Measurements from ENCODE around the gene RDH16.

The RDH16 gene

GRCh38 chr12:57003395-57003794 is 46.0 kb upstream of the RDH16 start:
- H3K9me3 ChIP-seq (ENCODE audit: insufficient read depth, low read depth, low read length): no peaks in the 10 kb centered on the region
- H4K12ac ChIP-seq (ENCODE audit: low read depth, low read length): no peak overlapping the region
- H3K18ac ChIP-seq (ENCODE audit: low read length): no peak overlapping the region
- H3K4me2 ChIP-seq (ENCODE audit: low read length): no peak overlapping the region
- H4K91ac ChIP-seq (ENCODE audit: low read depth, low read length): no peak overlapping the region
- no peak overlapping the region for H3K23ac ChIP-seq (ENCODE audit: low read length)
- H4K8ac ChIP-seq (ENCODE audit: low read depth, low read length): no peak overlapping the region
- H3K9ac ChIP-seq (ENCODE audit: low read length): no peak overlapping the region
- peaks cover 6% of the 10 kb centered on the region for H3K79me2 ChIP-seq (ENCODE audit: control insufficient read depth, insufficient read depth, low read length, poor library complexity)
- H3K14ac ChIP-seq (ENCODE audit: low read length): no peak overlapping the region
- peaks cover 5% of the 10 kb centered on the region for H3K79me1 ChIP-seq (ENCODE audit: low read length)
- no CpG with 5 or more reads among the region's 13 CpGs for WGBS (ENCODE audit: extremely low coverage, insufficient coverage, insufficient read length)
- H3K4me1 ChIP-seq (ENCODE audit: control insufficient read depth in 1 of 2, insufficient read depth in 2 of 2, low read length in 2 of 2): peaks cover 8 to 9% of the 10 kb centered on the region in 2 experiments
- H3K4me3 ChIP-seq (ENCODE audit: low read depth, low read length): no peak overlapping the region
- H3K36me3 ChIP-seq (ENCODE audit: control insufficient read depth in 1 of 2, insufficient read depth in 2 of 2, low read length in 2 of 2): peaks cover 29 to 37% of the 10 kb centered on the region in 2 experiments
- no peak overlapping the region for H2BK120ac ChIP-seq (ENCODE audit: insufficient read depth, low read length, poor library complexity)
- no peak overlapping the region for H3K4ac ChIP-seq (ENCODE audit: low read depth, low read length)
- H2BK5ac ChIP-seq (ENCODE audit: low read depth, low read length, poor library complexity): no peak overlapping the region
- DNase-seq: no peak
- H3K27me3 ChIP-seq (ENCODE audit: insufficient read depth, low read length): no peaks in the 10 kb centered on the region
- H2BK12ac ChIP-seq (ENCODE audit: low read length): no peak overlapping the region
- H3K27ac ChIP-seq (ENCODE audit: low read depth, low read length): no peak overlapping the region
- H2AK5ac ChIP-seq (ENCODE audit: low read length): no peak overlapping the region
- H2AFZ ChIP-seq (ENCODE audit: insufficient read depth, low read length, poor library complexity): no peak overlapping the region

- peaks cover 29 to 40% of the 10 kb centered on the region in 2 experiments for H3K36me3 ChIP-seq (ENCODE audit: control insufficient read depth in 1 of 2, insufficient read depth in 2 of 2, low read length in 2 of 2)
- H3K9ac ChIP-seq (ENCODE audit: low read length): no peak overlapping the region
- no peak overlapping the region for H3K18ac ChIP-seq (ENCODE audit: low read length)
- H2BK12ac ChIP-seq (ENCODE audit: low read length): no peak overlapping the region
- no CpG with 5 or more reads among the region's 13 CpGs for WGBS (ENCODE audit: extremely low coverage, insufficient coverage, insufficient read length)
- H4K91ac ChIP-seq (ENCODE audit: low read depth, low read length): no peak overlapping the region
- peaks cover 6 to 9% of the 10 kb centered on the region in 2 experiments for H3K4me1 ChIP-seq (ENCODE audit: control insufficient read depth in 1 of 2, insufficient read depth in 2 of 2, low read length in 2 of 2)
- no peak overlapping the region for H3K4me3 ChIP-seq (ENCODE audit: low read depth, low read length)
- no peak overlapping the region for H2AK5ac ChIP-seq (ENCODE audit: low read length)
- H3K79me2 ChIP-seq (ENCODE audit: control insufficient read depth, insufficient read depth, low read length, poor library complexity): peaks cover 6% of the 10 kb centered on the region
- H2AFZ ChIP-seq (ENCODE audit: insufficient read depth, low read length, poor library complexity): no peak overlapping the region
- H3K4ac ChIP-seq (ENCODE audit: low read depth, low read length): no peak overlapping the region
- no peak overlapping the region for H3K14ac ChIP-seq (ENCODE audit: low read length)
- H4K8ac ChIP-seq (ENCODE audit: low read depth, low read length): no peak overlapping the region
- no peak overlapping the region for H2BK5ac ChIP-seq (ENCODE audit: low read depth, low read length, poor library complexity)
- peak; percentile 50 to 84 for DNase-seq
- H3K23ac ChIP-seq (ENCODE audit: low read length): no peak overlapping the region
- H3K4me2 ChIP-seq (ENCODE audit: low read length): no peak overlapping the region
- no peak overlapping the region for H4K12ac ChIP-seq (ENCODE audit: low read depth, low read length)
- peaks cover 5% of the 10 kb centered on the region for H3K79me1 ChIP-seq (ENCODE audit: low read length)
- H3K27ac ChIP-seq (ENCODE audit: low read depth, low read length): no peak overlapping the region
- no peaks in the 10 kb centered on the region for H3K9me3 ChIP-seq (ENCODE audit: insufficient read depth, low read depth, low read length)
- H3K27me3 ChIP-seq (ENCODE audit: insufficient read depth, low read length): no peaks in the 10 kb centered on the region
- no peak overlapping the region for H2BK120ac ChIP-seq (ENCODE audit: insufficient read depth, low read length, poor library complexity)
These were observed 44.1 kb upstream of the RDH16 start for GRCh38 chr12:57001448-57001906.

DNA sequence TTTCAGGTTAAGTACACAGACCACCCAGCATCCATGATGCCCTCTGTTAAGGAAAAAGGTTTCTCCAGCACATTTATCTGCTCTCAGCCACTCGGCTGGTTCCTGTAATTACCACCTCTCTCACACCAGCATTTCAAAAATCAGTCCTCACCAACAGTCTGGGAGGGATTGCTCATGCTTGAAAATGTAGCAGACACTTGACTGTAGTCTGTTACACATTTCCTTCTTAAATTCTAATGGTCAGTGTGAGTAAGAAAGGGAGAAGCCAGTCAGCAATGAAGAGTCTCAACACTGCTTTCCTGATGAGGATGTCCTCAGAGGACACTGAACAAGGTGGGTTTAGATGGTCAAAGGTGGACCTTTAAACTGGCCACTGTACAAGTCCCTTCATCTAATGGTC is 43.0 kb upstream of the RDH16 start:
- H3K14ac ChIP-seq (ENCODE audit: low read length): no peak overlapping the region
- no peaks in the 10 kb centered on the region for H3K79me1 ChIP-seq (ENCODE audit: low read length)
- H3K27ac ChIP-seq (ENCODE audit: low read depth, low read length): no peak overlapping the region
- H3K9ac ChIP-seq (ENCODE audit: low read length): no peak overlapping the region
- no peak overlapping the region for H3K23ac ChIP-seq (ENCODE audit: low read length)
- no peaks in the 10 kb centered on the region for H3K79me2 ChIP-seq (ENCODE audit: control insufficient read depth, insufficient read depth, low read length, poor library complexity)
- DNase-seq: no peak
- H3K27me3 ChIP-seq (ENCODE audit: insufficient read depth, low read length): no peaks in the 10 kb centered on the region
- peaks cover 29 to 40% of the 10 kb centered on the region in 2 experiments for H3K36me3 ChIP-seq (ENCODE audit: control insufficient read depth in 1 of 2, insufficient read depth in 2 of 2, low read length in 2 of 2)
- H4K91ac ChIP-seq (ENCODE audit: low read depth, low read length): no peak overlapping the region
- H2AFZ ChIP-seq (ENCODE audit: insufficient read depth, low read length, poor library complexity): no peak overlapping the region
- H2BK5ac ChIP-seq (ENCODE audit: low read depth, low read length, poor library complexity): no peak overlapping the region
- H2AK5ac ChIP-seq (ENCODE audit: low read length): no peak overlapping the region
- no peak overlapping the region for H3K4me3 ChIP-seq (ENCODE audit: low read depth, low read length)
- no peak overlapping the region for H3K4me2 ChIP-seq (ENCODE audit: low read length)
- peaks cover 6 to 9% of the 10 kb centered on the region in 2 experiments for H3K4me1 ChIP-seq (ENCODE audit: control insufficient read depth in 1 of 2, insufficient read depth in 2 of 2, low read length in 2 of 2)
- no CpG with 5 or more reads among the region's 1 CpG for WGBS (ENCODE audit: extremely low coverage, insufficient coverage, insufficient read length)
- H2BK12ac ChIP-seq (ENCODE audit: low read length): no peak overlapping the region
- H4K12ac ChIP-seq (ENCODE audit: low read depth, low read length): no peak overlapping the region
- H3K4ac ChIP-seq (ENCODE audit: low read depth, low read length): no peak overlapping the region
- H3K18ac ChIP-seq (ENCODE audit: low read length): no peak overlapping the region
- H4K8ac ChIP-seq (ENCODE audit: low read depth, low read length): no peak overlapping the region
- no peak overlapping the region for H2BK120ac ChIP-seq (ENCODE audit: insufficient read depth, low read length, poor library complexity)
- peaks cover 3% of the 10 kb centered on the region for H3K9me3 ChIP-seq (ENCODE audit: insufficient read depth, low read depth, low read length)

GRCh38 chr12:56999456-56999855 is 42.0 kb upstream of the RDH16 start:
- Histone ChIP-seq H3K36me3 (ENCODE audit: control insufficient read depth in 1 of 2, insufficient read depth in 2 of 2, low read length in 2 of 2) (peaks cover 26 to 37% of the 10 kb centered on the region in 2 experiments), H3K4me3 (ENCODE audit: low read depth, low read length) (no peak overlapping the region), H3K4ac (ENCODE audit: low read depth, low read length) (no peak overlapping the region), H4K12ac (ENCODE audit: low read depth, low read length) (no peak overlapping the region), H2AFZ (ENCODE audit: insufficient read depth, low read length, poor library complexity) (no peak overlapping the region), H3K4me2 (ENCODE audit: low read length) (no peak overlapping the region), H2BK12ac (ENCODE audit: low read length) (no peak overlapping the region), H3K9me3 (ENCODE audit: insufficient read depth, low read depth, low read length) (peaks cover 6% of the 10 kb centered on the region), H3K9ac (ENCODE audit: low read length) (no peak overlapping the region), H3K4me1 (ENCODE audit: control insufficient read depth in 1 of 2, insufficient read depth in 2 of 2, low read length in 2 of 2) (peaks cover 6 to 9% of the 10 kb centered on the region in 2 experiments), H3K79me2 (ENCODE audit: control insufficient read depth, insufficient read depth, low read length, poor library complexity) (no peaks in the 10 kb centered on the region), H4K91ac (ENCODE audit: low read depth, low read length) (no peak overlapping the region), H4K8ac (ENCODE audit: low read depth, low read length) (no peak overlapping the region), H3K27me3 (ENCODE audit: insufficient read depth, low read length) (no peaks in the 10 kb centered on the region), H2BK120ac (ENCODE audit: insufficient read depth, low read length, poor library complexity) (no peak overlapping the region), H3K23ac (ENCODE audit: low read length) (no peak overlapping the region), H2AK5ac (ENCODE audit: low read length) (no peak overlapping the region), H3K79me1 (ENCODE audit: low read length) (no peaks in the 10 kb centered on the region), H2BK5ac (ENCODE audit: low read depth, low read length, poor library complexity) (no peak overlapping the region), H3K18ac (ENCODE audit: low read length) (no peak overlapping the region), H3K27ac (ENCODE audit: low read depth, low read length) (no peak overlapping the region), H3K14ac (ENCODE audit: low read length) (no peak overlapping the region)
- no peak for DNase-seq
- no CpG with 5 or more reads among the region's 4 CpGs for WGBS (ENCODE audit: extremely low coverage, insufficient coverage, insufficient read length)
